Heart left ventricle (tissue), 13 donors: ENCODE results near the gene CACNB2.

ENCODE experiments used
- CTCF ChIP-seq, 12 donors: fragments of 200-600 bp; sonication (generic) in 4 of 12; IDR thresholded peaks; one replicate each; pipeline versions ENCODE4 v1.5.0 to v1.8.0; 2018 to 2022; ENCODE audit warnings: antibody characterized with exemption in 12 of 12, mild to moderate bottlenecking in 5 of 12
- POLR2A ChIP-seq, 2 donors: fragments of 450-650 bp; IDR thresholded peaks; one replicate each; pipeline ENCODE4 v1.6.1; 2017; ENCODE audit warnings: antibody characterized with exemption in 2 of 2, mild to moderate bottlenecking in 2 of 2, moderate library complexity in 2 of 2
- donor health status: ischemic (EF 13 %, LVEDD 7.1; RV severe dilation, severe dysfunction).
- donor health status: DM: no; HTN: yes; CAD: no.
- donor health status: DM: no; HTN: no; CAD: no.
- donor health status: ischemic (EF 25% LVEDD 6.9; RV normal size, moderate dysfunction).
- donor health status: ischemic (EF 25% LVEDD 5.7; RV mildly dilated, moderate dysfunction).
- donor health status: ischemic (EF 35%, LVEDD 5.7; RV mildly dilated, moderate dysfunction).
- donor health status: nonischemic (EF 11% LVEDD 7.7; RV severe dilation, severe dysfunction).
- donor health status: DM: yes; HTN: yes; CAD: no.
- donor health status: PGD.
- donor health status: ischemic (EF 29% LVEDD 5.4; RV normal size, mild dysfunction).
- donor health status: nonischemic (EF 23%, LVEDD 6.1; RV moderate dilation, normal function).

- no peak for TF ChIP-seq POLR2A (IDR thresholded peaks at IDR 0.05)
- no peak for TF ChIP-seq CTCF (IDR thresholded peaks at IDR 0.05)
Measured at GRCh38 chr10:18479502-18479901, 339.3 kb downstream of the CACNB2 start.
